Spleen (tissue), 11 donors: ENCODE measurements around the gene PAQR7. TPM values are rescaled to one million over a fixed set of nuclear protein-coding genes. Genes with fewer than 3 reads are reported as not detected.

Source experiments
- DNase-seq: peaks from one replicate; pipeline ENCODE4 v3.0.0-alpha.2; 2020
- H3K27ac ChIP-seq, 8 donors: fragments of 200-600 bp; sonication (generic) in 7 of 8; 1 replicate in 4 of 8; 2 replicates in 4 of 8; pipeline versions ENCODE4 v1.5.0 to v1.8.0; 2016 to 2021; ENCODE audit warnings: inconsistent platforms in 4 of 8, mild to moderate bottlenecking in 4 of 8, moderate library complexity in 1 of 8
- H3K27me3 ChIP-seq, 7 donors: fragments of 200-600 bp; sonication (generic) in 6 of 7; replicated peaks in 1 of 7; 1 replicate in 4 of 7; 2 replicates in 3 of 7; pipeline versions ENCODE4 v1.5.0 to v1.8.0; 2016 to 2021; ENCODE audit warnings: inconsistent platforms in 3 of 7, mild to moderate bottlenecking in 1 of 7
- H3K36me3 ChIP-seq, 6 donors: fragments of 200-600 bp; sonication (generic) in 5 of 6; 1 replicate in 4 of 6; 2 replicates in 2 of 6; pipeline versions ENCODE4 v1.5.0 to v1.8.0; 2016 to 2021; ENCODE audit warnings: inconsistent platforms in 2 of 6
- H3K4me1 ChIP-seq, 6 donors: fragments of 200-600 bp; sonication (generic) in 5 of 6; 1 replicate in 3 of 6; 2 replicates in 3 of 6; pipeline versions ENCODE4 v1.5.0 to v1.8.0; 2016 to 2021; ENCODE audit warnings: inconsistent platforms in 3 of 6
- H3K4me3 ChIP-seq, 8 donors: fragments of 200-600 bp; sonication (generic) in 7 of 8; 1 replicate in 4 of 8; 2 replicates in 4 of 8; pipeline versions ENCODE4 v1.5.0 to v1.8.0; 2016 to 2021; ENCODE audit warnings: inconsistent platforms in 4 of 8, mild to moderate bottlenecking in 4 of 8, moderate library complexity in 2 of 8
- H3K9me3 ChIP-seq, 8 donors: fragments of 200-600 bp; sonication (generic) in 7 of 8; 1 replicate in 4 of 8; 2 replicates in 4 of 8; pipeline versions ENCODE4 v1.5.0 to v1.8.0; 2016 to 2021; ENCODE audit warnings: inconsistent platforms in 4 of 8
- POLR2A ChIP-seq, 3 donors: fragments of 450-650 bp; IDR thresholded peaks; one replicate each; pipeline ENCODE4 v1.5.1; 2017; ENCODE audit warnings: antibody characterized with exemption in 3 of 3, mild to moderate bottlenecking in 1 of 3
- POLR2AphosphoS5 ChIP-seq, 3 donors: sonication (generic); formaldehyde crosslinking; IDR thresholded peaks; one replicate each; pipeline ENCODE4 v1.5.1; 2017; ENCODE audit warnings: antibody characterized with exemption in 3 of 3
- WGBS, 5 donors: extraction: QIAGEN DNeasy Blood & Tissue Kit in 3 of 5; methylation state at CpG; one replicate each; pipeline versions ENCODE4 v1.1.5 to v1.1.7; 2013 to 2018; 5-methylcytosine and 5-hydroxymethylcytosine counted together
- intact Hi-C: fragments of 100-400 bp; cut with DNase I; formaldehyde crosslinking; loops from one replicate; pipeline ENCODE4 v1.15.0; 2023; ENCODE audit warnings: low total_unique reads
- polyA plus RNA-seq, 3 donors: library from polyadenylated mRNA; stranded (reverse); fragments of 200-250 nt; gene quantifications; one replicate each; pipeline ENCODE4 v1.2.1, GENCODE V29; 2013
- total RNA-seq, 7 donors: library from RNA; depleted of rRNA in 3 of 7; stranded (reverse); fragments of >200 nt in 3 of 7; fragmentation: NEBNext Ultra II Directional in 4 of 7; extraction: Animal tissue kit (Norgen Biotek cat#: 25700) in 4 of 7; gene quantifications; one replicate each; pipeline versions ENCODE4 v1.1.0 to v1.2.1, GENCODE V29; 2016 to 2021
- TF ChIP-seq, protein P1 (sequence below), 11 experiments: fragments of 200-600 bp in 7 of 11; fragments of 450-650 bp in 4 of 11; sonication (generic) in 4 of 11; IDR thresholded peaks in 8 of 11; conservative IDR thresholded peaks in 3 of 11; 1 replicate in 7 of 11; 2 replicates in 4 of 11; pipeline versions ENCODE4 v1.4.0 to v1.8.0; 2016 to 2021; ENCODE audit warnings: antibody characterized with exemption in 11 of 11, inconsistent platforms in 4 of 11, mild to moderate bottlenecking in 1 of 11
- donor health status: healthy with polysubstance abuse.
- donor health status: DM: no; HTN: no; CAD: no; lungs with moderate emphysema.
- donor health status: DM: no; HTN: no; CAD: no.
- donor health status: Bipolar disorder and iron deficiency.
- donor health status: healthy.
- donor health status: DM: no; HTN: no; CAD: no.
- donor health status: DM: yes; HTN: yes; CAD: no.

The PAQR7 gene
- total and polyA plus RNA-seq, 10 donors: 3.0 to 14.2 (median 9.3) TPM

DNA sequence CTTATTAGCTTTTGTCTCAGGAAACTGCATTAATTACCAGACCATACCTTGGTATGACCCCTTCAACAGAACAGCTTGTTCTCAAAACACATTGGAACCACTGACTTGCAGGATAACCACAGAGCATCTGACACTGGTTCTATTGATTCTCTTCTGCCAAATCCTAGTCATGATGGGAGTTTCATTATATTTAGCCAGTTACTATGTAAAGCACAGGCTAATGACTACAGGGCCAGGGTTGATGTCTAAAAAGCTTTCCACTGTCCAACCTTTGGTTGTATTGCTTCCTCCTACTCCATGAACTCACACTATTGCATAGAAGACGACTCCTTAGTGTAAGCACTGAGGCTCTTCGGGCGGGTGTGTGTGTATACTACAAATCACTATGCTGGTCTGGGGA, 27.0 kb upstream of the PAQR7 start:
- TF ChIP-seq POLR2AphosphoS5 (IDR thresholded peaks at IDR 0.05) (no peak), POLR2A (IDR thresholded peaks at IDR 0.05) (no peak)
- TF ChIP-seq, protein P1, sequence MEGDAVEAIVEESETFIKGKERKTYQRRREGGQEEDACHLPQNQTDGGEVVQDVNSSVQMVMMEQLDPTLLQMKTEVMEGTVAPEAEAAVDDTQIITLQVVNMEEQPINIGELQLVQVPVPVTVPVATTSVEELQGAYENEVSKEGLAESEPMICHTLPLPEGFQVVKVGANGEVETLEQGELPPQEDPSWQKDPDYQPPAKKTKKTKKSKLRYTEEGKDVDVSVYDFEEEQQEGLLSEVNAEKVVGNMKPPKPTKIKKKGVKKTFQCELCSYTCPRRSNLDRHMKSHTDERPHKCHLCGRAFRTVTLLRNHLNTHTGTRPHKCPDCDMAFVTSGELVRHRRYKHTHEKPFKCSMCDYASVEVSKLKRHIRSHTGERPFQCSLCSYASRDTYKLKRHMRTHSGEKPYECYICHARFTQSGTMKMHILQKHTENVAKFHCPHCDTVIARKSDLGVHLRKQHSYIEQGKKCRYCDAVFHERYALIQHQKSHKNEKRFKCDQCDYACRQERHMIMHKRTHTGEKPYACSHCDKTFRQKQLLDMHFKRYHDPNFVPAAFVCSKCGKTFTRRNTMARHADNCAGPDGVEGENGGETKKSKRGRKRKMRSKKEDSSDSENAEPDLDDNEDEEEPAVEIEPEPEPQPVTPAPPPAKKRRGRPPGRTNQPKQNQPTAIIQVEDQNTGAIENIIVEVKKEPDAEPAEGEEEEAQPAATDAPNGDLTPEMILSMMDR (IDR thresholded peaks at IDR 0.05 in 8 of 11, conservative IDR thresholded peaks at IDR 0.05 in 3 of 11): no peak
- Histone ChIP-seq H3K9me3 (no peaks in the 10 kb centered on the region), H3K4me1 (peaks cover 10 to 43% (median 24%) of the 10 kb centered on the region in 6 donors), H3K27me3 (peaks cover 0 to 5% (median 0%) of the 10 kb centered on the region in 7 donors), H3K4me3 (no peak overlapping the region), H3K27ac (no peak overlapping the region), H3K36me3 (peaks cover 0 to 62% (median 14%) of the 10 kb centered on the region in 6 donors)
- 83 to 93% (median 91%) methylated on average over 3 of the region's 3 CpGs for WGBS, 5 donors
- intact Hi-C loops: no loop called here
- no peak for DNase-seq

DNA sequence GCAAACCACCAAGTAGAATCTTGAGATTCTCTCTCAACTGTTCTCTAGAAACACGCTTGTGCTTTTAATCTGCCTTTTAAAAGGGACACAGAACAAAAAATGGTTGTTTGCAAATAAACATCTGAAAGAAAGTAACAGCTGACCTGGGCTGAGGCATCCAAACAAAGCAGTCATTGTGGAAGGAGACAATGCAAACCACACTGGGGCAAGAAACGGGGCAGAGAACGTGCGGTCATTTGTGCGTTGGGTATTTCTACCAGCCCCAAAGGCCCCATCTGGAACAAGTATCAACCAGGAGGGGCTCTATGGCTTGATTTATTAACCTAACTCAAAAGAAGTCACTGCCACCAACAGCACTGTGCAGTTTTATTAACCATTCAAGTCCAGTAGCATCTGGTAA, 24.7 kb upstream of the PAQR7 start:
- intact Hi-C loops: no loop called here
- no peaks in the 10 kb centered on the region for H3K27me3 ChIP-seq
- no peak overlapping the region for H3K4me3 ChIP-seq
- H3K4me1 ChIP-seq: peaks cover 15 to 38% (median 22%) of the 10 kb centered on the region in 6 donors
- peaks cover 0 to 64% (median 14%) of the 10 kb centered on the region in 6 donors for H3K36me3 ChIP-seq
- no peaks in the 10 kb centered on the region for H3K9me3 ChIP-seq
- no peak for DNase-seq
- no peak overlapping the region for H3K27ac ChIP-seq
- WGBS, 5 donors: 91 to 94% (median 92%) methylated on average over 5 of the region's 5 CpGs
- no peak for TF ChIP-seq POLR2AphosphoS5 (IDR thresholded peaks at IDR 0.05)
- TF ChIP-seq, protein P1 (IDR thresholded peaks at IDR 0.05 in 8 of 11, conservative IDR thresholded peaks at IDR 0.05 in 3 of 11): no peak
- no peak for TF ChIP-seq POLR2A (IDR thresholded peaks at IDR 0.05)

DNA sequence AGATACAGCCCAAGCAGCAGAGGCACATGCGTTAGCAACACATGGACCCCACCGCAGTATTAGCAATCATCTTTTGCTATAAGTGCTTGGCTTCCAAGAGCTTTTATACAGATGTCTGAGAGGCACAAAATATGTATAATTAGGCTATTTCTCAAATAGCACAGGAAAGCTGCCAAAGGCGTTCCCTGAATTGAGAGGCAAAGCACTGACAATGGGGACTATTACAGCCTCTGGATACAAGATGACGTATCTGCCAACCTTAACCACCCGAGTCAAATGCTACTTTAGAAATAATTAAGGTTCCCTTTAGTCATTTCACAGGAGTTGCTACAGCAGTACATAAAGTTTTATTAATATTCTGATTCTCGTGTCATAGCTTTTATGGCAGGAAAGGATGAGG, 24.3 kb upstream of the PAQR7 start:
- Histone ChIP-seq H3K9me3 (no peaks in the 10 kb centered on the region), H3K4me1 (peaks cover 16 to 38% (median 21%) of the 10 kb centered on the region in 6 donors), H3K27me3 (no peaks in the 10 kb centered on the region), H3K4me3 (no peak overlapping the region), H3K36me3 (peaks cover 0 to 64% (median 14%) of the 10 kb centered on the region in 6 donors), H3K27ac (no peak overlapping the region)
- 93 to 95% (median 93%) methylated on average over 6 of the region's 6 CpGs for WGBS, 5 donors
- intact Hi-C loops: no loop called here
- TF ChIP-seq, protein P1 (IDR thresholded peaks at IDR 0.05 in 8 of 11, conservative IDR thresholded peaks at IDR 0.05 in 3 of 11): no peak
- TF ChIP-seq POLR2A (IDR thresholded peaks at IDR 0.05): no peak
- no peak for DNase-seq

DNA sequence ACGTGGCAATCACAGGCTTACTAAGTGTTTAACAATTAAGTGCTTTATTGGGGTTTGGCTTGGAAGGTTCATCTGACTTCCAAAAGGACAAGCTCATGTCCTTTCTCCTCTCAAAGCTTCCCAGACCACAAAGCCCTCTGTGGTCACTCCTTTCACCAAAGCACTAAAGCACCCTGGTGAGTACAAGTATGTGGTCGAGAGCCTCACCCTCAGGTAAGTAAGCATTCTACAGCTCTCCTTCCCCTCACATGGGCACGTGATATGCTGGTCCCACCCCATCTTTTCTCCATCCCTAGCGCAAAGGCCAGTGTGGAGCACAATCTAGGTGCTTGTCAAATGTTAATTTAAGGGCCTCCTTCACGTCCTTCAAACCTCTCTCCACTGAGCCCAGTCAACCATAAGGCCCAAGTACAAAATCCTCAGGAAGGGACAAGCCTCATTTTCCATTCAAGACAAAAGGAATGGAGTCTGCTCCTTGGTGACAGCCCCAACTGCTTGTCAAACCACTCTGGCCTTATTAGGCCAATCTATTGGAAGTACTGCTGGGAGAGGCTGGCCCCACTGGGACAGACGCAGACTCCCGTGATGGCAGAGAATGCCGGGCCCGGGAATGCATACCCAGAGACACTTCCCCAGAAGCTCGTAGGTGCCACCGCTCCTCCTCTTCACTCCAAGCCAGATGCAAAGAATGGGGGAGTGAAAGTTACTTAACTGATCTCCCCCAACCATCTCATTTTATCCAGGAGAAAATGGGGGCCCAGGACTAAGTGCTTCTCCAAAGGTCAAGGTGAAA, 22.9 kb upstream of the PAQR7 start:
- TF ChIP-seq POLR2AphosphoS5 (IDR thresholded peaks at IDR 0.05) (no peak), POLR2A (IDR thresholded peaks at IDR 0.05) (no peak)
- TF ChIP-seq, protein P1 (IDR thresholded peaks at IDR 0.05 in 8 of 11, conservative IDR thresholded peaks at IDR 0.05 in 3 of 11): no peak
- DNase-seq: no peak
- peaks cover 0 to 62% (median 14%) of the 10 kb centered on the region in 6 donors for H3K36me3 ChIP-seq
- H3K9me3 ChIP-seq: no peaks in the 10 kb centered on the region
- H3K27ac ChIP-seq: no peak overlapping the region
- H3K4me3 ChIP-seq: no peak overlapping the region
- intact Hi-C loops: no loop called here
- H3K4me1 ChIP-seq: peaks cover 9 to 27% (median 13%) of the 10 kb centered on the region in 6 donors
- 88 to 96% (median 92%) methylated on average over 11 of the region's 11 CpGs for WGBS, 5 donors
- no peaks in the 10 kb centered on the region for H3K27me3 ChIP-seq
